Loucy (cell line): ENCODE measurements around the gene AMACR.
A peak's percentile ranks its signal among the peaks of the same experiment; 100 is the strongest.

Experiments
- H2AFZ ChIP-seq: fragments of 200-600 bp; sonication (generic); 2 replicates; pipeline ENCODE4 v1.6.0; 2016; ENCODE audit warnings: antibody characterized with exemption, mild to moderate bottlenecking, low read length, moderate library complexity
- H3F3A ChIP-seq: fragments of 200-600 bp; 2 replicates; pipeline ENCODE4 v1.6.0; 2016; ENCODE audit warnings: antibody characterized with exemption, low read depth, mild to moderate bottlenecking
- H3K27me3 ChIP-seq: fragments of 200-600 bp; sonication (generic); 2 replicates; pipeline ENCODE4 v1.6.1; 2014; ENCODE audit warnings: low read length, mild to moderate bottlenecking; ENCODE audit not compliant: insufficient read depth, poor library complexity, severe bottlenecking
- H3K36me3 ChIP-seq: fragments of 200-600 bp; sonication (generic); 2 replicates; pipeline ENCODE4 v1.6.1; 2016; ENCODE audit warnings: low read length; ENCODE audit not compliant: insufficient read depth
- H3K4me1 ChIP-seq: fragments of 200-600 bp; sonication (generic); 2 replicates; pipeline ENCODE4 v1.5.1; 2014; ENCODE audit warnings: low read length, mild to moderate bottlenecking; ENCODE audit not compliant: insufficient read depth, poor library complexity, severe bottlenecking
- H3K4me2 ChIP-seq: fragments of 200-600 bp; sonication (generic); 2 replicates; pipeline ENCODE4 v1.6.0; 2014; ENCODE audit warnings: antibody characterized with exemption, low read length, low read depth, mild to moderate bottlenecking; ENCODE audit not compliant: poor library complexity, severe bottlenecking
- H3K4me3 ChIP-seq: fragments of 200-600 bp; sonication (generic); 2 replicates; pipeline ENCODE4 v1.5.1; 2014; ENCODE audit warnings: low read length, mild to moderate bottlenecking, mixed read lengths; ENCODE audit not compliant: poor library complexity, severe bottlenecking
- H3K79me2 ChIP-seq: fragments of 200-600 bp; sonication (generic); 2 replicates; pipeline ENCODE4 v1.6.1; 2014; ENCODE audit warnings: low read length; ENCODE audit not compliant: insufficient read depth
- H3K9ac ChIP-seq: fragments of 200-600 bp; sonication (generic); 2 replicates; pipeline ENCODE4 v1.6.0; 2014; ENCODE audit warnings: mild to moderate bottlenecking, low read depth, low read length, moderate library complexity; ENCODE audit not compliant: poor library complexity, severe bottlenecking
- H3K9me2 ChIP-seq: fragments of 200-600 bp; sonication (generic); replicated peaks from 2 replicates; pipeline ENCODE4 v1.6.1; 2016; ENCODE audit warnings: low read depth, low read length, mixed read lengths
- H3K9me3 ChIP-seq: fragments of 200-600 bp; sonication (generic); 2 replicates; pipeline ENCODE4 v1.6.1; 2014; ENCODE audit warnings: mild to moderate bottlenecking, antibody characterized with exemption, low read length, low read depth; ENCODE audit not compliant: insufficient read depth
- H4K20me1 ChIP-seq: fragments of 200-600 bp; sonication (generic); 2 replicates; pipeline ENCODE4 v1.6.0; 2014; ENCODE audit warnings: antibody characterized with exemption, low read length, mild to moderate bottlenecking; ENCODE audit not compliant: insufficient read depth, poor library complexity, severe bottlenecking
- EZH2phosphoT487 ChIP-seq: fragments of 200-600 bp; IDR thresholded peaks from 2 replicates; pipeline ENCODE4 v1.6.1; 2018; ENCODE audit warnings: antibody characterized with exemption, mild to moderate bottlenecking, moderate library complexity, borderline replicate concordance
- TF ChIP-seq, protein P1 (sequence below): fragments of 200-600 bp; sonication (generic); conservative IDR thresholded peaks from 2 replicates; pipeline ENCODE4 v1.5.1; 2014; ENCODE audit warnings: mild to moderate bottlenecking, antibody characterized with exemption, low read length

Gene AMACR

DNA sequence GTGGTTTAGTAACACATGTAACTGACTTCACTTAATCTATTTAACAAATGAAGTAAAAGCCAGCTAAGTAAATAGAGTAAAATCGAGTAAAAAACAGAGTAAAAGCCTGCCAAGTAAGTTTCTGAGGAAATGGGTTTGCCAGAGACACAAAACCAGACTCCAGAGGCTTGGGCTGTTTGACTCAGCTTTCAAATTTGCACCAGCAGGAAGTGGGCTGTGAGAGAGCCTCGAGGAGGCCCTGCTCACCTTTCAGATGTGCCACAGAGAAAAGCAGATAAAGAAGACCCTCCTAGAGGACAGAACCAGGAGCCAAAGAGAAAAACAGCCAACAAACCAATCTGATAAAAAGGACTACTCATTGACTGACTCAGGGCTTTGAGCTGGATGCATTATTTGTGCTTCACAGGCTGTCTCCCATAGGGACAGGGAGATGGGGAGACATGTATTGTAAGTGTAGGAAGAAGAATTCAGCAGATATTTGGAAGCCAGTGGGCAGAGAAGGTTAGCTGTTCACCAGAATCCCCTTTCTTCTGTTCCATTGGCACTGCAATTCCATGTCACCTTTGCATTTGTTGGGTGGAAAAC is 14.4 kb upstream of the AMACR start:
- H3K9me3 ChIP-seq: no peaks in the 10 kb centered on the region
- peaks cover 14% of the 10 kb centered on the region for H3K4me1 ChIP-seq
- peak overlapping the region; percentile 26 for H3K4me3 ChIP-seq
- no peaks in the 10 kb centered on the region for H3K27me3 ChIP-seq
- H3K9me2 ChIP-seq: no peaks in the 10 kb centered on the region
- H3F3A ChIP-seq: no peaks in the 10 kb centered on the region
- no peaks in the 10 kb centered on the region for H4K20me1 ChIP-seq
- peaks cover 48% of the 10 kb centered on the region; the same call in 1 of the 2 replicates for H3K36me3 ChIP-seq
- H3K79me2 ChIP-seq: no peaks in the 10 kb centered on the region
- peak overlapping the region; percentile 47 for H3K4me2 ChIP-seq
- TF ChIP-seq, protein P1, sequence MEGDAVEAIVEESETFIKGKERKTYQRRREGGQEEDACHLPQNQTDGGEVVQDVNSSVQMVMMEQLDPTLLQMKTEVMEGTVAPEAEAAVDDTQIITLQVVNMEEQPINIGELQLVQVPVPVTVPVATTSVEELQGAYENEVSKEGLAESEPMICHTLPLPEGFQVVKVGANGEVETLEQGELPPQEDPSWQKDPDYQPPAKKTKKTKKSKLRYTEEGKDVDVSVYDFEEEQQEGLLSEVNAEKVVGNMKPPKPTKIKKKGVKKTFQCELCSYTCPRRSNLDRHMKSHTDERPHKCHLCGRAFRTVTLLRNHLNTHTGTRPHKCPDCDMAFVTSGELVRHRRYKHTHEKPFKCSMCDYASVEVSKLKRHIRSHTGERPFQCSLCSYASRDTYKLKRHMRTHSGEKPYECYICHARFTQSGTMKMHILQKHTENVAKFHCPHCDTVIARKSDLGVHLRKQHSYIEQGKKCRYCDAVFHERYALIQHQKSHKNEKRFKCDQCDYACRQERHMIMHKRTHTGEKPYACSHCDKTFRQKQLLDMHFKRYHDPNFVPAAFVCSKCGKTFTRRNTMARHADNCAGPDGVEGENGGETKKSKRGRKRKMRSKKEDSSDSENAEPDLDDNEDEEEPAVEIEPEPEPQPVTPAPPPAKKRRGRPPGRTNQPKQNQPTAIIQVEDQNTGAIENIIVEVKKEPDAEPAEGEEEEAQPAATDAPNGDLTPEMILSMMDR: no peak
- TF ChIP-seq EZH2phosphoT487: no peak
- H3K9ac ChIP-seq: peak overlapping the region; percentile 47
- peak overlapping the region; percentile 67 for H2AFZ ChIP-seq

DNA sequence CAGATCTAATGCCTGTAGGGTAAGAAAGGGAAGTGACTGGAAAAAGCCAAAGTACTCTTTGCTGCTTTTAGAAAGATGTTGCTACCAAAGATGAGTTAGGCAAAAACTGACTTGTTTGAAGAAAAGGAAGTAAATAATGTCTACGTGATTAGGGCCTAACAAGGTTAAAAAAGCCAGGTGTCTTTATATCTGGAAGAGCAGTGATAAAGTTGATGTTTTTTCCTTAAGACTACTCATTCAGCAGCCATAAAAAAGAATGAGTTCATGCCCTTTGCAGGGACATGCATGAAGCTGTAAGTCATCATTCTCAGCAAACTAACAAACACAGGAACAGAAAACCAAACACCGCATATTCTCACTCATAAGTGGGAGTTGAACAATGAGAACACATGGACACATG is 13.5 kb upstream of the AMACR start:
- no peaks in the 10 kb centered on the region for H3K79me2 ChIP-seq
- H3K9ac ChIP-seq: peak overlapping the region; percentile 47
- no peak overlapping the region for H3K4me2 ChIP-seq
- H3K36me3 ChIP-seq: peaks cover 44% of the 10 kb centered on the region; the same call in 1 of the 2 replicates
- no peak overlapping the region for H2AFZ ChIP-seq
- no peaks in the 10 kb centered on the region for H3K9me2 ChIP-seq
- no peaks in the 10 kb centered on the region for H3K27me3 ChIP-seq
- H3K4me3 ChIP-seq: no peak overlapping the region
- TF ChIP-seq, protein P1: no peak
- TF ChIP-seq EZH2phosphoT487: no peak
- no peaks in the 10 kb centered on the region for H4K20me1 ChIP-seq
- H3K9me3 ChIP-seq: no peaks in the 10 kb centered on the region
- H3K4me1 ChIP-seq: peaks cover 14% of the 10 kb centered on the region
- H3F3A ChIP-seq: no peaks in the 10 kb centered on the region

DNA sequence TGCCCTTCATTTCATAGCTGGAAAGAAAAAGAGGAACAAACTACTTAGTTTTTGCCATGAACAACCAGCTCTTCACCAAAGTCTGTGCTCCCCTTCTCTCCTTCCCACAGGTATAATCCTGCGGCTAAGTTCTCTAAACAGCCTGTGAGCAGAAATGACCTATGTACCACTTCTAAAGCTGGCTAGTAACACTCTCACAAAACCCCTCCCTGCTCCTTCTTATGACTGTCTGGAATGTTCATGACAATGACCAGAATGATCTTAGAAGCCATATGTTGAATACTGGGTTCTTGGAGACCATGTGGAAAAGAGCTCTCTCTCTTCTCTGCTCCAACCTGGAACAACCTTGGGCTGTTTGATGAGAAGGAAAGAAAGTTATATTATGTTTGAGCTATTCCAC is 12.9 kb upstream of the AMACR start:
- no peak overlapping the region for H3K4me3 ChIP-seq
- peaks cover 37% of the 10 kb centered on the region; the same call in 1 of the 2 replicates for H3K36me3 ChIP-seq
- H3K9me2 ChIP-seq: no peaks in the 10 kb centered on the region
- TF ChIP-seq EZH2phosphoT487: no peak
- TF ChIP-seq, protein P1: no peak
- H4K20me1 ChIP-seq: no peaks in the 10 kb centered on the region
- H3K9ac ChIP-seq: no peak overlapping the region
- no peaks in the 10 kb centered on the region for H3F3A ChIP-seq
- H3K9me3 ChIP-seq: no peaks in the 10 kb centered on the region
- H2AFZ ChIP-seq: no peak overlapping the region
- no peaks in the 10 kb centered on the region for H3K79me2 ChIP-seq
- H3K4me1 ChIP-seq: peaks cover 14% of the 10 kb centered on the region
- H3K27me3 ChIP-seq: no peaks in the 10 kb centered on the region
- no peak overlapping the region for H3K4me2 ChIP-seq
